Hematopoietic multipotent progenitor cell treated with erythropoietin and hydrocortisone succinate and interleukin-3 and kit ligand, for 6 days (in vitro differentiated cells): Measurements from ENCODE around the gene BCORL1.

Source experiments
- DNase-seq: peaks from one replicate; pipeline ENCODE4 v3.0.0-alpha.2; 2015

Gene BCORL1

GRCh38 chrX:130018143-130018542 lies 35.7 kb downstream of the BCORL1 start:
- no peak for DNase-seq

GRCh38 chrX:130020661-130021324 lies 38.4 kb downstream of the BCORL1 start:
- DNase-seq: no peak

- DNase-seq: peak; percentile 92
Measured at GRCh38 chrX:130024127-130024526, 41.7 kb downstream of the BCORL1 start.

- DNase-seq: peak; percentile 5
Measured at GRCh38 chrX:130025256-130025655, 42.8 kb downstream of the BCORL1 start.

GRCh38 chrX:130027569-130027968 lies 45.1 kb downstream of the BCORL1 start:
- DNase-seq: no peak

- DNase-seq: peak; percentile 55
Measured at GRCh38 chrX:130028196-130028595, 45.8 kb downstream of the BCORL1 start.

GRCh38 chrX:130030826-130031225 lies 48.4 kb downstream of the BCORL1 start:
- no peak for DNase-seq

GRCh38 chrX:130032552-130032951 lies 50.1 kb downstream of the BCORL1 start:
- DNase-seq: no peak

- no peak for DNase-seq
Measured at GRCh38 chrX:130034178-130034577, 51.7 kb downstream of the BCORL1 start.

GRCh38 chrX:130039847-130040246 lies 57.4 kb downstream of the BCORL1 start:
- DNase-seq: no peak

GRCh38 chrX:130047416-130047815 lies 65.0 kb downstream of the BCORL1 start:
- no peak for DNase-seq

GRCh38 chrX:130048686-130049222 lies 66.3 kb downstream of the BCORL1 start:
- no peak for DNase-seq

- DNase-seq: no peak
Measured at GRCh38 chrX:130049821-130050220, 67.4 kb downstream of the BCORL1 start.

- DNase-seq: no peak
Measured at GRCh38 chrX:130051176-130051845, 68.9 kb downstream of the BCORL1 start.

GRCh38 chrX:130053236-130053635 lies 70.8 kb downstream of the BCORL1 start:
- DNase-seq: no peak

GRCh38 chrX:130055103-130055502 lies 72.7 kb downstream of the BCORL1 start:
- DNase-seq: no peak

- no peak for DNase-seq
Measured at GRCh38 chrX:130055899-130056298, 73.5 kb downstream of the BCORL1 start.

GRCh38 chrX:130057209-130057608 lies 74.8 kb downstream of the BCORL1 start:
- no peak for DNase-seq

GRCh38 chrX:130058652-130059051 lies 76.2 kb downstream of the BCORL1 start:
- no peak for DNase-seq

GRCh38 chrX:130060122-130061069 lies 78.0 kb downstream of the BCORL1 start:
- DNase-seq: peak; percentile 78

- DNase-seq: no peak
Measured at GRCh38 chrX:130066975-130067615, 84.7 kb downstream of the BCORL1 start.

- DNase-seq: no peak
Measured at GRCh38 chrX:130071611-130072344, 89.3 kb downstream of the BCORL1 start.
